ENCODE measurements around the gene DNLZ.

- TF ChIP-seq GATA2 (IDR thresholded peaks at IDR 0.05; ENCODE audit: low read depth, low read length) = no peak
- TF ChIP-seq GATA3 (IDR thresholded peaks at IDR 0.05; ENCODE audit: low read depth, low read length) = no peak
These were observed 27.2 kb downstream of the DNLZ start for GRCh38 chr9:136336156-136336870.

Data from SH-SY5Y (cell line).